HK-2 (cell line): ENCODE data around the gene PSPH.
"Not testable (repeated sequence)": the region's sequence is repeated elsewhere in the genome, so short reads cannot be mapped to it uniquely, and the experiment has no call there.

Source experiments
- DNase-seq: peaks from one replicate; pipeline ENCODE4 v3.0.0-alpha.2; 2018; ENCODE audit not compliant: unreplicated experiment

Gene PSPH

GRCh38 chr7:56063500-56063881 lies 12.2 kb upstream of the PSPH start:
- DNase-seq = no peak

GRCh38 chr7:56062382-56062781 lies 11.1 kb upstream of the PSPH start:
- no peak for DNase-seq

GRCh38 chr7:56053993-56054392 lies 2.7 kb upstream of the PSPH start:
- no peak for DNase-seq

- no peak for DNase-seq
Measured at GRCh38 chr7:56053379-56053778, 2.1 kb upstream of the PSPH start.

- no peak for DNase-seq
Measured at GRCh38 chr7:56051053-56051338, 248 bp downstream of the PSPH start.

GRCh38 chr7:56048763-56049162 lies 2.5 kb downstream of the PSPH start:
- DNase-seq = not testable (repeated sequence)

- no peak for DNase-seq
Measured at GRCh38 chr7:56048245-56048644, 3.0 kb downstream of the PSPH start.

GRCh38 chr7:56047446-56048116 lies 3.7 kb downstream of the PSPH start:
- not testable (repeated sequence) for DNase-seq

GRCh38 chr7:56046721-56047445 lies 4.4 kb downstream of the PSPH start:
- peak; percentile 34 for DNase-seq

- not testable (repeated sequence) for DNase-seq
Measured at GRCh38 chr7:56045758-56046157, 5.5 kb downstream of the PSPH start.

GRCh38 chr7:56040730-56041129 lies 10.5 kb downstream of the PSPH start:
- no peak for DNase-seq

- DNase-seq = peak; percentile 71
Measured at GRCh38 chr7:56033671-56034432, 17.4 kb downstream of the PSPH start.

- DNase-seq = not testable (repeated sequence)
Measured at GRCh38 chr7:56032578-56032977, 18.7 kb downstream of the PSPH start.

- not testable (repeated sequence) for DNase-seq
Measured at GRCh38 chr7:56031556-56031955, 19.7 kb downstream of the PSPH start.

GRCh38 chr7:56030340-56030739 lies 20.9 kb downstream of the PSPH start:
- DNase-seq = no peak

GRCh38 chr7:56028942-56029630 lies 22.2 kb downstream of the PSPH start:
- no peak for DNase-seq

GRCh38 chr7:56026538-56026937 lies 24.7 kb downstream of the PSPH start:
- DNase-seq = no peak

GRCh38 chr7:56023500-56023899 lies 27.7 kb downstream of the PSPH start:
- no peak for DNase-seq

- no peak for DNase-seq
Measured at GRCh38 chr7:56019501-56019900, 31.7 kb downstream of the PSPH start.

- DNase-seq = not testable (repeated sequence)
Measured at GRCh38 chr7:56017015-56017414, 34.2 kb downstream of the PSPH start.

- no peak for DNase-seq
Measured at GRCh38 chr7:56009695-56010094, 41.5 kb downstream of the PSPH start.

- no peak for DNase-seq
Measured at GRCh38 chr7:56007891-56008290, 43.4 kb downstream of the PSPH start.
